Epithelial cell of esophagus (primary cell): ENCODE results near the gene RNASE8.

Experiments
- DNase-seq: peaks from one replicate; pipeline ENCODE4 v3.0.0; 2010; ENCODE audit warnings: low read depth
- H3K4me3 ChIP-seq: 2 replicates; pipeline ENCODE4 v1.5.1; 2011; ENCODE audit warnings: mild to moderate bottlenecking, low read length, control low read depth
- CTCF ChIP-seq: IDR thresholded peaks from 2 replicates; pipeline ENCODE4 v1.5.1; 2011; ENCODE audit warnings: low read depth, mild to moderate bottlenecking, low read length, control low read depth, inconsistent platforms; ENCODE audit not compliant: insufficient read depth; ENCODE audit errors: missing control alignments

Gene RNASE8

GRCh38 chr14:21030531-21030930, 27.1 kb upstream of the RNASE8 start:
- H3K4me3 ChIP-seq = no peak overlapping the region
- TF ChIP-seq CTCF = no peak
- no peak for DNase-seq

GRCh38 chr14:21032326-21033132, 25.1 kb upstream of the RNASE8 start:
- DNase-seq = peak; percentile 60
- no peak overlapping the region for H3K4me3 ChIP-seq
- TF ChIP-seq CTCF = no peak

- H3K4me3 ChIP-seq = no peak overlapping the region
- no peak for DNase-seq
- TF ChIP-seq CTCF = no peak
Observed at GRCh38 chr14:21033133-21033698, 24.4 kb upstream of the RNASE8 start.

- no peak within 1 kb of the TSS for H3K4me3 ChIP-seq
- no peak for TF ChIP-seq CTCF
Observed at GRCh38 chr14:21034707-21035106, 22.9 kb upstream of the RNASE8 start, which contains the start of gene RNASE13. Gene RNASE13 (minus strand): TSS chr14:21034807. CDS start chr14:21034288, 519 bp downstream.

GRCh38 chr14:21036751-21037150, 20.9 kb upstream of the RNASE8 start:
- H3K4me3 ChIP-seq = no peak overlapping the region
- TF ChIP-seq CTCF = no peak
- DNase-seq = peak; percentile 35

More at GRCh38 chr14:21034707-21035106, 22.9 kb upstream of the RNASE8 start, which contains the start of gene RNASE13:
- DNase-seq = no peak

- no peak overlapping the region for H3K4me3 ChIP-seq
- TF ChIP-seq CTCF = no peak
- DNase-seq = no peak
Observed at GRCh38 chr14:21037156-21037555, 20.5 kb upstream of the RNASE8 start.
